PC-3 (cell line): Measurements from ENCODE around the gene IQSEC3. TPM values are rescaled to one million over a fixed set of nuclear protein-coding genes. Genes with fewer than 3 reads are reported as not detected.

Experiments used
- ATAC-seq: fragments of 200-7000 bp; cut with Tn5 transposase; 2 replicates; pipeline ENCODE4 v1.9.1; 2020; ENCODE audit warnings: mild to moderate bottlenecking, moderate library complexity
- BruUV-seq: library from RNA; stranded (reverse); fragments of 400-500 nt; replicated peaks from 2 replicates; lab custom pipeline; 2021; lab: Mats Ljungman, UMichigan
- CTCF ChIA-PET: fragments of 300-600 bp; sonication (Branson Sonifier 250); formaldehyde crosslinking; loops from one replicate; lab custom pipeline; 2022; ENCODE audit warnings: antibody characterized with exemption; lab: Charles Lee
- POLR2A ChIA-PET: fragments of 300-600 bp; sonication (Branson Sonifier 250); formaldehyde crosslinking; loops from one replicate; lab custom pipeline; 2022; ENCODE audit warnings: antibody characterized with exemption; ENCODE audit not compliant: unreplicated experiment; lab: Charles Lee
- DNase-seq: peaks from one replicate; pipeline ENCODE4 v3.0.0-alpha.2; 2015
- H2AFZ ChIP-seq: fragments of 300-600 bp; sonication (generic); 2 replicates; pipeline ENCODE4 v1.6.0; 2016; ENCODE audit warnings: antibody characterized with exemption, low read length
- H3F3A ChIP-seq: fragments of 300-600 bp; sonication (generic); one replicate; pipeline ENCODE4 v1.6.0; 2017; ENCODE audit warnings: antibody characterized with exemption, low read length, control low read depth, mild to moderate bottlenecking; ENCODE audit not compliant: unreplicated experiment
- H3K27ac ChIP-seq: fragments of 300-600 bp; sonication (generic); 2 replicates; pipeline ENCODE4 v1.5.1; 2016; ENCODE audit warnings: mild to moderate bottlenecking, low read length
- H3K27me3 ChIP-seq: fragments of 300-600 bp; sonication (generic); 2 replicates; pipeline ENCODE4 v1.6.1; 2016; ENCODE audit warnings: low read length, mixed read lengths
- H3K36me3 ChIP-seq: fragments of 300-600 bp; sonication (generic); 2 replicates; pipeline ENCODE4 v1.6.1; 2016; ENCODE audit warnings: low read depth, mixed run types, low read length, mixed read lengths
- H3K4me1 ChIP-seq: fragments of 300-600 bp; sonication (generic); 2 replicates; pipeline ENCODE4 v1.5.1; 2016; ENCODE audit warnings: low read length; ENCODE audit not compliant: insufficient read depth
- H3K4me2 ChIP-seq: fragments of 300-600 bp; sonication (generic); 2 replicates; pipeline ENCODE4 v1.6.0; 2016; ENCODE audit warnings: low read length
- H3K4me3 ChIP-seq: fragments of 300-600 bp; sonication (generic); 2 replicates; pipeline ENCODE4 v1.5.1; 2016; ENCODE audit warnings: mild to moderate bottlenecking, low read length, mixed read lengths
- H3K79me2 ChIP-seq: fragments of 300-600 bp; sonication (generic); 2 replicates; pipeline ENCODE4 v1.6.1; 2017; ENCODE audit warnings: low read length, mixed read lengths
- H3K9ac ChIP-seq: fragments of 300-600 bp; sonication (generic); 2 replicates; pipeline ENCODE4 v1.6.0; 2016; ENCODE audit warnings: mild to moderate bottlenecking, low read length
- H3K9me2 ChIP-seq: fragments of 300-600 bp; sonication (generic); replicated peaks from 2 replicates; pipeline ENCODE4 v1.6.1; 2016; ENCODE audit warnings: mixed run types, low read length, mixed read lengths
- H3K9me3 ChIP-seq: fragments of 300-600 bp; sonication (generic); 2 replicates; pipeline ENCODE4 v1.6.1; 2016; ENCODE audit warnings: low read length, mixed read lengths
- H4K20me1 ChIP-seq: fragments of 300-600 bp; sonication (generic); 2 replicates; pipeline ENCODE4 v1.6.1; 2016; ENCODE audit warnings: low read length, mixed read lengths
- EZH2 ChIP-seq: fragments of 300-600 bp; sonication (generic); IDR thresholded peaks from one replicate; pipeline ENCODE4 v1.6.1; 2017; ENCODE audit warnings: antibody characterized with exemption, mild to moderate bottlenecking, low read length; ENCODE audit not compliant: unreplicated experiment
- EZH2phosphoT487 ChIP-seq: fragments of 300-600 bp; sonication (generic); IDR thresholded peaks from 2 replicates; pipeline ENCODE4 v1.6.1; 2018; ENCODE audit warnings: mild to moderate bottlenecking, antibody characterized with exemption, low read length, borderline replicate concordance
- intact Hi-C: fragments of 100-400 bp; cut with micrococcal nuclease; formaldehyde crosslinking; loops from 2 replicates; pipeline ENCODE4 v1.9.0; 2023
- total RNA-seq: library from RNA; depleted of rRNA; stranded (reverse); fragments of >200 nt; gene quantifications from 2 replicates; pipeline ENCODE4 v1.2.3, GENCODE V29; 2014
- TF ChIP-seq, protein P1 (sequence below): fragments of 300-600 bp; sonication (generic); conservative IDR thresholded peaks from 2 replicates; pipeline ENCODE4 v1.5.1; 2017; ENCODE audit warnings: antibody characterized with exemption, low read depth, mild to moderate bottlenecking, low read length

IQSEC3 gene
- total RNA-seq, 1 experiment from 2014 or later = 0.11 TPM

DNA sequence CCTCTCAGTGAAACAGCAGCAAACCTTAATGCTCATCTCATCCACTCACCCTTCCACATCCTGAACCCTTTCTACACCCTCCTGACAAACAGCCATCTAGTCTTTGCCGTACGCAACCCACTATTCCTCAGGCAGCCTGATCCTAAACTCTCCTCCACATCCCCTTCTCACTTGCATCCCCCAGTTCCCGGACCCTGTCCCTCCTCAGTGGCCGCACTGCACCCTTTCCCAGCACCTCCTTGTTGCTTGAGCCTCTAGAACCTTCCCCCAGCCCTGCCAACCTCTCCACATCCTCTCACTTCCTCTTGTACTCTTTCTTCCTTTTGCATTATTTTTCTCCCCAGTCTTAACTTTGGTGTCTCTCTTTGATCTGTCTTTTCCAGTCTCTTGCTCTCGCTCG is 42.9 kb downstream of the IQSEC3 start:
- Histone ChIP-seq H3K36me3 (no peaks in the 10 kb centered on the region), H3K27me3 (no peaks in the 10 kb centered on the region), H3K4me1 (peaks cover 11% of the 10 kb centered on the region), H3K9ac (no peak overlapping the region), H3K4me3 (no peak overlapping the region), H3F3A (no peaks in the 10 kb centered on the region), H3K27ac (no peak overlapping the region), H3K9me2 (no peaks in the 10 kb centered on the region), H2AFZ (no peak overlapping the region), H3K4me2 (no peak overlapping the region), H4K20me1 (no peaks in the 10 kb centered on the region), H3K79me2 (no peaks in the 10 kb centered on the region), H3K9me3 (no peaks in the 10 kb centered on the region)
- DNase-seq = no peak
- intact Hi-C loops = no loop called here
- ChIA-PET CTCF (no interaction called here), POLR2A (no interaction called here)
- BruUV-seq = no TSS peak
- no peak for ATAC-seq
- TF ChIP-seq EZH2phosphoT487 (no peak), EZH2 (no peak)
- TF ChIP-seq, protein P1, sequence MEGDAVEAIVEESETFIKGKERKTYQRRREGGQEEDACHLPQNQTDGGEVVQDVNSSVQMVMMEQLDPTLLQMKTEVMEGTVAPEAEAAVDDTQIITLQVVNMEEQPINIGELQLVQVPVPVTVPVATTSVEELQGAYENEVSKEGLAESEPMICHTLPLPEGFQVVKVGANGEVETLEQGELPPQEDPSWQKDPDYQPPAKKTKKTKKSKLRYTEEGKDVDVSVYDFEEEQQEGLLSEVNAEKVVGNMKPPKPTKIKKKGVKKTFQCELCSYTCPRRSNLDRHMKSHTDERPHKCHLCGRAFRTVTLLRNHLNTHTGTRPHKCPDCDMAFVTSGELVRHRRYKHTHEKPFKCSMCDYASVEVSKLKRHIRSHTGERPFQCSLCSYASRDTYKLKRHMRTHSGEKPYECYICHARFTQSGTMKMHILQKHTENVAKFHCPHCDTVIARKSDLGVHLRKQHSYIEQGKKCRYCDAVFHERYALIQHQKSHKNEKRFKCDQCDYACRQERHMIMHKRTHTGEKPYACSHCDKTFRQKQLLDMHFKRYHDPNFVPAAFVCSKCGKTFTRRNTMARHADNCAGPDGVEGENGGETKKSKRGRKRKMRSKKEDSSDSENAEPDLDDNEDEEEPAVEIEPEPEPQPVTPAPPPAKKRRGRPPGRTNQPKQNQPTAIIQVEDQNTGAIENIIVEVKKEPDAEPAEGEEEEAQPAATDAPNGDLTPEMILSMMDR = no peak

DNA sequence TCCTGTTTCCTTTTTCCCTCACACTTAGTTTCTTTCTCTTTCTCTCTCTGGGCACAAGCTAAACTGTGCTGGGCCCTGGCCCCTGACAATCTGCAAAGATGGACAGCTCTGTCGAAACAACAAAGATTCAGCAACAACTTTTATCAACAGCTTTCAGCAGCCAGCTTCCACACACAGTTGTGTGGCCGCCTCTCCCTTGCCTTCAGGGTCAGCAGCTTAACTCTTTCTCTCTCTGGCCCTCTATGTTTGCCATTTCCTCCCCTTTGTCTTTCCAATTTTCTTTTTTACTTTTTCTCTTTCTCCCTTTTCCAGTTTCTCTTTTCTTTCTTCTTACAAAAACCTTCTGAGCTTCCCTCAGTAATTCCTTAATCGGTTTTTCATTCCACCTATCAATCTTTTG is 43.3 kb downstream of the IQSEC3 start:
- H3K4me3 ChIP-seq = no peak overlapping the region
- ATAC-seq (no peak), DNase-seq (no peak)
- H3K4me1 ChIP-seq = peaks cover 11% of the 10 kb centered on the region
- H3F3A ChIP-seq = no peaks in the 10 kb centered on the region
- TF ChIP-seq EZH2phosphoT487 (no peak), EZH2 (no peak)
- TF ChIP-seq, protein P1 = no peak
- no peaks in the 10 kb centered on the region for H3K9me2 ChIP-seq
- no peaks in the 10 kb centered on the region for H3K9me3 ChIP-seq
- no peaks in the 10 kb centered on the region for H3K36me3 ChIP-seq
- no peaks in the 10 kb centered on the region for H3K27me3 ChIP-seq
- no peaks in the 10 kb centered on the region for H3K79me2 ChIP-seq
- H4K20me1 ChIP-seq = no peaks in the 10 kb centered on the region
- no peak overlapping the region for H2AFZ ChIP-seq
- H3K27ac ChIP-seq = no peak overlapping the region
- CTCF ChIA-PET = no interaction called here
- POLR2A ChIA-PET = no interaction called here
- no peak overlapping the region for H3K4me2 ChIP-seq
- intact Hi-C loops = no loop called here
- no TSS peak for BruUV-seq
- no peak overlapping the region for H3K9ac ChIP-seq

DNA sequence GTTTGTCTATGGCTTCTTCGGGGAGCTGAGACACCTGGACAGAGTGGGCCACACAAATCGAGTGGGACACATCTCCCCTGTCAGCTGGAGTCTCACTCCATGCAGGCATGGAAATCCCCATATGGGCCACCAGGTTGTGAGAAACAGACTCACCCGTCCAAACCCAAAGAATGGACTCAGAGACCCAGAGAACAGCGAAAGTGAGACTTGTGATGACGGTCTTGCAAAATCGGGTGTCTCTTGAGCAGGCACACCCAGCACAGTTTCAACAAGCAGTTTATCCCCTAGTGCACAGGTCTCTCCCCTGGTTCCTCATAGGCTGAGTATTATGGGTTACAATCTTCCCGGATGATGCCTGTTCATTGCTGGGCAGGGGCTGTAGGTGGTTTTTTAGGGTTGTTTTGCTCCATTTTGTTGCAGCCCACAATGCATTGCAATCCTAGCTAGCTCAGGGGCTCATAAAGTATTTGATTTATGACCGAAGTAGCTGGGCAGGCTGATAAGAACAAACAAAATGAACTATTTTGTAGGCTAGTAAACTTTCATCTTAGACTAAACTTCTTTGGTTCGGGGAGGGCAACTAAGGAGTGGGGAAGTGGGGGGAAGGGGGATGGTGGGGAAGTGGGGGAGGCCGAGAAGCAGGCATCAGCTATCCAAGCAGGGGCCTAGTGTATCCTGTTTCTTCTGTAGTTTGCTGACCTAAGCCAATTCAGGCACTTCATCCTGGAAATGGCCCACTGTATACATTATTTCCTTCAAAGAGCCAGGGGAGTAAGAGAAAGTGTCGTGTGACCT is 45.3 kb downstream of the IQSEC3 start:
- CTCF ChIA-PET = no interaction called here
- BruUV-seq = no TSS peak
- POLR2A ChIA-PET = no interaction called here
- Histone ChIP-seq H3K4me3 (no peak overlapping the region), H3K27ac (no peak overlapping the region), H4K20me1 (no peaks in the 10 kb centered on the region), H3K9me3 (no peaks in the 10 kb centered on the region), H3K9ac (no peak overlapping the region), H3K4me1 (peaks cover 11% of the 10 kb centered on the region), H2AFZ (no peak overlapping the region), H3K4me2 (no peak overlapping the region), H3K9me2 (no peaks in the 10 kb centered on the region), H3K27me3 (no peaks in the 10 kb centered on the region), H3K36me3 (no peaks in the 10 kb centered on the region), H3F3A (no peaks in the 10 kb centered on the region), H3K79me2 (no peaks in the 10 kb centered on the region)
- TF ChIP-seq, protein P1 = no peak
- TF ChIP-seq EZH2phosphoT487 (no peak), EZH2 (no peak)
- intact Hi-C loops = no loop called here
- no peak for ATAC-seq
- no peak for DNase-seq
